HG03103 (cell line): ENCODE data around the gene ARHGAP8.
"Not testable (repeated sequence)": the region's sequence is repeated elsewhere in the genome, so short reads cannot be mapped to it uniquely, and the experiment has no call there.

Source experiments
- ATAC-seq: cut with Tn5 transposase; IDR thresholded peaks from one replicate; pipeline ENCODE4 v1.9.1; 2021; ENCODE audit warnings: low read depth; ENCODE audit not compliant: unreplicated experiment

The ARHGAP8 gene

GRCh38 chr22:44737406-44738346 lies 14.7 kb upstream of the ARHGAP8 start:
- no peak for ATAC-seq

- ATAC-seq = no peak
Observed at GRCh38 chr22:44738347-44738715, 14.0 kb upstream of the ARHGAP8 start.

- ATAC-seq = no peak
Observed at GRCh38 chr22:44739024-44739423, 13.4 kb upstream of the ARHGAP8 start.

- ATAC-seq = not testable (repeated sequence)
Observed at GRCh38 chr22:44739666-44740065, 12.7 kb upstream of the ARHGAP8 start.

GRCh38 chr22:44740307-44740706 lies 12.1 kb upstream of the ARHGAP8 start:
- ATAC-seq = no peak

GRCh38 chr22:44741929-44742328 lies 10.4 kb upstream of the ARHGAP8 start:
- no peak for ATAC-seq

- no peak for ATAC-seq
Observed at GRCh38 chr22:44743247-44743646, 9.1 kb upstream of the ARHGAP8 start.

GRCh38 chr22:44743804-44744211 lies 8.6 kb upstream of the ARHGAP8 start:
- ATAC-seq = no peak

GRCh38 chr22:44745853-44746789 lies 6.3 kb upstream of the ARHGAP8 start:
- no peak for ATAC-seq

- ATAC-seq = not testable (repeated sequence)
Observed at GRCh38 chr22:44747784-44748127, 4.6 kb upstream of the ARHGAP8 start.

- no peak for ATAC-seq
Observed at GRCh38 chr22:44748524-44748923, 3.9 kb upstream of the ARHGAP8 start.

- ATAC-seq = no peak
Observed at GRCh38 chr22:44750481-44750880, 1.9 kb upstream of the ARHGAP8 start.

- no peak for ATAC-seq
Observed at GRCh38 chr22:44753189-44754042, 1.0 kb downstream of the ARHGAP8 start.

- no peak for ATAC-seq
Observed at GRCh38 chr22:44754998-44755397, 2.6 kb downstream of the ARHGAP8 start.

GRCh38 chr22:44755417-44755816 lies 3.0 kb downstream of the ARHGAP8 start:
- ATAC-seq = no peak

- no peak for ATAC-seq
Observed at GRCh38 chr22:44755956-44756361, 3.6 kb downstream of the ARHGAP8 start.

GRCh38 chr22:44758344-44758973 lies 6.1 kb downstream of the ARHGAP8 start:
- no peak for ATAC-seq

- ATAC-seq = no peak
Observed at GRCh38 chr22:44759001-44759400, 6.6 kb downstream of the ARHGAP8 start.

GRCh38 chr22:44759430-44760310 lies 7.3 kb downstream of the ARHGAP8 start:
- ATAC-seq = no peak
